GM12878 (cell line): ENCODE measurements around the gene LRRC39. TPM values are rescaled to one million over a fixed set of nuclear protein-coding genes. Genes with fewer than 3 reads are reported as not detected.

Source experiments
- ATAC-seq: fragments of 200-7000 bp; cut with Tn5 transposase; 3 replicates; pipeline ENCODE4 v1.9.1; 2020; ENCODE audit warnings: mild to moderate bottlenecking, moderate library complexity
- BruUV-seq: library from RNA; stranded (reverse); fragments of 400-500 nt; replicated peaks from 2 replicates; lab custom pipeline; 2021; lab: Mats Ljungman, UMichigan
- CTCF ChIA-PET: fragments of 300-600 bp; sonication (Branson Sonifier 250); formaldehyde crosslinking; extraction: SDS; loops from one replicate; lab custom pipeline; 2021; ENCODE audit warnings: inconsistent platforms; lab: Yijun Ruan, JAX
- POLR2A ChIA-PET: fragments of 350-600 bp; formaldehyde crosslinking; extraction: SDS; loops from one replicate; lab custom pipeline; 2021; ENCODE audit warnings: inconsistent platforms; lab: Charles Lee
- RAD21 ChIA-PET: fragments of 300-600 bp; sonication (Branson Sonifier 250); formaldehyde crosslinking; loops from one replicate; lab custom pipeline; 2023; ENCODE audit warnings: antibody characterized with exemption; ENCODE audit not compliant: unreplicated experiment; lab: Charles Lee
- SMC1A ChIA-PET: fragments of 300-600 bp; sonication (Branson Sonifier 250); formaldehyde crosslinking; loops from one replicate; lab custom pipeline; 2023; ENCODE audit not compliant: unreplicated experiment, uncharacterized antibody; lab: Charles Lee
- DNase-seq: peaks from one replicate; pipeline ENCODE4 v3.0.0-alpha.2; 2011; ENCODE audit warnings: low read depth, low spot score
- FAIRE-seq: peaks from 3 replicates; lab custom pipeline; 2011; peaks lifted over from hg19 to GRCh38; lab: Jason Lieb, UNC
- H2AFZ ChIP-seq: 2 replicates; pipeline ENCODE4 v1.6.0; 2011; ENCODE audit warnings: low read depth, low read length, control low read depth; ENCODE audit not compliant: control insufficient read depth
- H3K27ac ChIP-seq: 2 replicates; pipeline ENCODE4 v1.5.1; 2011; ENCODE audit warnings: control low read depth; ENCODE audit not compliant: control insufficient read depth, insufficient read depth
- H3K27me3 ChIP-seq, 2 experiments: replicated peaks in 1 of 2; 2 replicates each; pipeline versions ENCODE4 v1.6.0 to v1.6.1; 2011; ENCODE audit warnings: low read length in 1 of 2; ENCODE audit not compliant: control insufficient read depth in 2 of 2, insufficient read depth in 2 of 2
- H3K36me3 ChIP-seq, 2 experiments: 2 replicates each; pipeline ENCODE4 v1.5.1; 2011; ENCODE audit warnings: low read length in 1 of 2; ENCODE audit not compliant: control insufficient read depth in 2 of 2, insufficient read depth in 2 of 2
- H3K4me1 ChIP-seq: 2 replicates; pipeline ENCODE4 v1.6.1; 2011; ENCODE audit warnings: mild to moderate bottlenecking, low read length, moderate library complexity, mixed read lengths; ENCODE audit not compliant: control insufficient read depth, insufficient read depth
- H3K4me2 ChIP-seq: 2 replicates; pipeline ENCODE4 v1.6.0; 2011; ENCODE audit warnings: control low read depth; ENCODE audit not compliant: control insufficient read depth, insufficient read depth
- H3K4me3 ChIP-seq: fragments of 200-600 bp; sonication (generic); 2 replicates; pipeline ENCODE4 v1.5.1; 2016
- H3K79me2 ChIP-seq: 2 replicates; pipeline ENCODE4 v1.6.0; 2011; ENCODE audit warnings: low read length; ENCODE audit not compliant: control insufficient read depth, insufficient read depth
- H3K9ac ChIP-seq: 2 replicates; pipeline ENCODE4 v1.8.0; 2011; ENCODE audit warnings: low read length, control low read depth, mixed read lengths; ENCODE audit not compliant: control insufficient read depth, insufficient read depth
- H3K9me3 ChIP-seq: replicated peaks from 3 replicates; pipeline ENCODE4 v1.5.1; 2011; ENCODE audit warnings: mild to moderate bottlenecking, low read length; ENCODE audit not compliant: control insufficient read depth, insufficient read depth
- H4K20me1 ChIP-seq: 2 replicates; pipeline ENCODE4 v1.6.0; 2011; ENCODE audit not compliant: control insufficient read depth, insufficient read depth
- ATF2 ChIP-seq: IDR thresholded peaks from 2 replicates; pipeline ENCODE4 v1.6.1; 2012; ENCODE audit warnings: low read length, inconsistent platforms
- BHLHE40 ChIP-seq, 2 experiments: fragments of 450-650 bp in 1 of 2; IDR thresholded peaks; 2 replicates each; pipeline ENCODE4 v1.6.1; 2011 to 2017; ENCODE audit warnings: low read depth in 2 of 2, borderline replicate concordance in 1 of 2, improper control_type of control experiment in 1 of 2, low read length in 1 of 2, mild to moderate bottlenecking in 1 of 2
- FOXK2 ChIP-seq: fragments of 450-650 bp; IDR thresholded peaks from 2 replicates; pipeline ENCODE4 v1.6.1; 2017; ENCODE audit warnings: mild to moderate bottlenecking, moderate library complexity
- HCFC1 ChIP-seq: fragments of 150-350 bp; IDR thresholded peaks from 2 replicates; pipeline ENCODE4 v1.6.1; 2014; ENCODE audit warnings: low read length
- IRF4 ChIP-seq: IDR thresholded peaks from 2 replicates; pipeline ENCODE4 v1.6.1; 2011; ENCODE audit warnings: low read depth, low read length
- KAT2A ChIP-seq: conservative IDR thresholded peaks from 2 replicates; pipeline ENCODE4 v1.6.1; 2011; ENCODE audit warnings: low read depth, low read length; ENCODE audit not compliant: control insufficient read depth
- LARP7 ChIP-seq: fragments of 450-650 bp; IDR thresholded peaks from 2 replicates; pipeline ENCODE4 v1.6.1; 2017; ENCODE audit warnings: mild to moderate bottlenecking
- MEF2A ChIP-seq: IDR thresholded peaks from 2 replicates; pipeline ENCODE4 v1.6.1; 2011; ENCODE audit warnings: low read depth, mild to moderate bottlenecking, low read length, moderate library complexity; ENCODE audit not compliant: insufficient read depth
- MEF2B ChIP-seq: fragments of 450-650 bp; IDR thresholded peaks from 2 replicates; pipeline ENCODE4 v1.6.1; 2018; ENCODE audit warnings: mild to moderate bottlenecking, moderate library complexity; ENCODE audit not compliant: partially characterized antibody, poor library complexity, severe bottlenecking
- MTA3 ChIP-seq: IDR thresholded peaks from 2 replicates; pipeline ENCODE4 v1.6.1; 2012; ENCODE audit warnings: low read length, inconsistent platforms, borderline replicate concordance
- NR2C1 ChIP-seq: fragments of 450-650 bp; IDR thresholded peaks from 2 replicates; pipeline ENCODE4 v1.6.1; 2017; ENCODE audit warnings: antibody characterized with exemption, mild to moderate bottlenecking, moderate library complexity
- NR2C2 ChIP-seq: IDR thresholded peaks from 2 replicates; pipeline ENCODE4 v1.6.1; 2011; ENCODE audit warnings: borderline replicate concordance, low read depth; ENCODE audit not compliant: control insufficient read depth, insufficient read length
- PAX8 ChIP-seq: fragments of 450-650 bp; IDR thresholded peaks from 2 replicates; pipeline ENCODE4 v1.6.1; 2017; ENCODE audit warnings: mild to moderate bottlenecking, moderate library complexity
- RAD21 ChIP-seq: IDR thresholded peaks from 2 replicates; pipeline ENCODE4 v1.6.1; 2011; ENCODE audit warnings: mild to moderate bottlenecking, low read depth, low read length, moderate library complexity; ENCODE audit not compliant: insufficient read depth
- RFX5 ChIP-seq: IDR thresholded peaks from 2 replicates; pipeline ENCODE4 v1.6.1; 2011; ENCODE audit warnings: low read depth, low read length, improper control_type of control experiment
- SPI1 ChIP-seq: IDR thresholded peaks from 2 replicates; pipeline ENCODE4 v1.6.1; 2011; ENCODE audit warnings: low read depth, mild to moderate bottlenecking, low read length, moderate library complexity, borderline replicate concordance; ENCODE audit not compliant: insufficient read depth
- TAF1 ChIP-seq: IDR thresholded peaks from 2 replicates; pipeline ENCODE4 v1.6.1; 2011; ENCODE audit warnings: mild to moderate bottlenecking, low read depth, low read length, borderline replicate concordance
- WRNIP1 ChIP-seq: IDR thresholded peaks from 2 replicates; pipeline ENCODE4 v1.6.1; 2011; ENCODE audit warnings: low read depth, low read length, improper control_type of control experiment, borderline replicate concordance
- ZBTB40 ChIP-seq: fragments of 450-650 bp; IDR thresholded peaks from 2 replicates; pipeline ENCODE4 v1.6.1; 2016; ENCODE audit warnings: mild to moderate bottlenecking, moderate library complexity, borderline replicate concordance
- WGBS: methylation state at CpG from one replicate; pipeline ENCODE4 v1.1.6; 2016; ENCODE audit warnings: low lambda C conversion rate; ENCODE audit not compliant: insufficient replicate concordance, insufficient coverage; ENCODE audit errors: missing lambda C conversion rate; 5-methylcytosine and 5-hydroxymethylcytosine counted together
- in situ Hi-C: fragments of 300-500 bp; cut with MboI; formaldehyde crosslinking; loops from 9 replicates; pipeline ENCODE4 v1.14.3; 2018; ENCODE audit warnings: mixed read lengths
- intact Hi-C: fragments of 100-400 bp; cut with micrococcal nuclease; formaldehyde crosslinking; loops from one replicate; pipeline ENCODE4 v1.14.2; 2022; ENCODE audit not compliant: unreplicated experiment
- polyA plus RNA-seq, 11 experiments: library from polyadenylated mRNA; depleted of rRNA in 4 of 11; unstranded in 6 of 11; stranded (reverse) in 5 of 11; fragments of >200 nt; fragmentation: Nextera tagmentation in 4 of 11; fragmentation: Illumina TruSeq in 1 of 11; extraction: Ambion mirVana in 4 of 11; extraction: Trizol in 1 of 11; gene quantifications; 1 replicate in 1 of 11; 2 replicates in 10 of 11; pipeline versions ENCODE4 v1.2.1 to v1.2.3, GENCODE V29; 2011 to 2016; ENCODE audit warnings: inconsistent platforms in 2 of 11, missing spikeins in 2 of 11, low read depth in 1 of 11
- total RNA-seq, 4 experiments: library from RNA; depleted of rRNA in 3 of 4; stranded (reverse); fragments of >200 nt in 3 of 4; fragmentation: Illumina TruSeq in 1 of 4; extraction: Trizol in 1 of 4; gene quantifications; 2 replicates each; pipeline versions ENCODE4 v1.2.1 to v1.2.3, GENCODE V29; 2013 to 2021

The LRRC39 gene
- total and polyA plus RNA-seq, 10 of the 15 experiments (the other 5 are each of a cell fraction or from before 2014, with no cell fraction given): 0.23 to 1.1 (median 0.56) TPM

- no peak overlapping the region for H3K4me2 ChIP-seq
- H3K27me3 ChIP-seq: no peaks in the 10 kb centered on the region
- TF ChIP-seq ATF2: no peak
- TF ChIP-seq WRNIP1: no peak
- TF ChIP-seq MEF2B: no peak
- TF ChIP-seq ZBTB40: no peak
- no peak for TF ChIP-seq FOXK2
- no peak for TF ChIP-seq LARP7
- no peak for TF ChIP-seq TAF1
- no peak for TF ChIP-seq RAD21
- TF ChIP-seq NR2C1: no peak
- TF ChIP-seq IRF4: no peak
- TF ChIP-seq MEF2A: no peak
- TF ChIP-seq PAX8: no peak
- no peak for TF ChIP-seq BHLHE40 (IDR thresholded peaks at IDR 0.05; ENCODE audit: borderline replicate concordance in 1 of 2, low read depth in 2 of 2, low read length in 1 of 2)
- TF ChIP-seq KAT2A: no peak
- no peak for TF ChIP-seq RFX5
- no peak for TF ChIP-seq HCFC1
- no peak for TF ChIP-seq MTA3
- no peak for TF ChIP-seq SPI1
- TF ChIP-seq NR2C2: no peak
- TF ChIP-seq, all 136 proteins: peak for 0
- H3K79me2 ChIP-seq: no peaks in the 10 kb centered on the region
- BruUV-seq: no TSS peak
- no peak for ATAC-seq
- H3K9ac ChIP-seq: no peak overlapping the region
- no peak overlapping the region for H2AFZ ChIP-seq
- intact Hi-C loops (no loop called here), in situ Hi-C loops (no loop called here)
- RAD21 ChIA-PET: interaction anchor here (0.6 kb wide), 1 partner anchor 96 kb away, joined by 3 read pairs; no protein-coding TSS in a partner anchor
- no peak overlapping the region for H3K4me3 ChIP-seq
- WGBS: 95% methylated on average over 1 of the region's 1 CpG
- no peaks in the 10 kb centered on the region for H4K20me1 ChIP-seq
- POLR2A ChIA-PET: no interaction called here
- CTCF ChIA-PET: no interaction called here
- H3K4me1 ChIP-seq: peaks cover 3% of the 10 kb centered on the region; the same call in 1 of the 2 replicates
- no peak for FAIRE-seq
- no peak overlapping the region for H3K27ac ChIP-seq
- H3K36me3 ChIP-seq: peaks cover 2 to 13% of the 10 kb centered on the region in 2 experiments
- no peaks in the 10 kb centered on the region for H3K9me3 ChIP-seq
- DNase-seq: no peak
- SMC1A ChIA-PET: interaction anchor here (1.0 kb wide), 1 partner anchor 211 kb away, joined by 3 read pairs; no protein-coding TSS in a partner anchor
These were observed 31.1 kb downstream of the LRRC39 start for GRCh38 chr1:100146958-100147357.
